CD14-positive monocyte (primary cell): Measurements from ENCODE around the gene IL9. TPM values are rescaled to one million over a fixed set of nuclear protein-coding genes. Genes with fewer than 3 reads are reported as not detected.

Experiments used
- DNase-seq, 3 donors: peaks; one replicate each; pipeline ENCODE4 v3.0.0-alpha.2; 2011 to 2022
- H2AFZ ChIP-seq: 2 replicates; pipeline ENCODE4 v1.6.0; 2012; ENCODE audit warnings: mild to moderate bottlenecking, low read depth, low read length, inconsistent platforms; ENCODE audit not compliant: insufficient read depth, poor library complexity, severe bottlenecking
- H3K27ac ChIP-seq, 2 donors: 1 replicate in 1 of 2; 2 replicates in 1 of 2; pipeline ENCODE4 v1.5.1; 2012 to 2013; ENCODE audit warnings: low read length in 2 of 2, control low read depth in 1 of 2, inconsistent platforms in 1 of 2, low read depth in 1 of 2, mild to moderate bottlenecking in 1 of 2
- H3K27me3 ChIP-seq, 2 donors: one replicate each; pipeline versions ENCODE4 v1.6.0 to v1.6.1; 2011 to 2013; ENCODE audit warnings: low read length in 2 of 2; ENCODE audit not compliant: control insufficient read depth in 2 of 2, insufficient read depth in 2 of 2
- H3K36me3 ChIP-seq, 2 donors: replicated peaks in 1 of 2; 1 replicate in 1 of 2; 2 replicates in 1 of 2; pipeline versions ENCODE4 v1.5.1 to v1.6.1; 2012 to 2013; ENCODE audit warnings: low read length in 2 of 2, control low read depth in 1 of 2, inconsistent platforms in 1 of 2, mild to moderate bottlenecking in 1 of 2; ENCODE audit not compliant: insufficient read depth in 2 of 2, control insufficient read depth in 1 of 2
- H3K4me1 ChIP-seq, 2 donors: 1 replicate in 1 of 2; 2 replicates in 1 of 2; pipeline versions ENCODE4 v1.5.1 to v1.6.1; 2012 to 2013; ENCODE audit warnings: low read length in 2 of 2, control low read depth in 1 of 2, inconsistent platforms in 1 of 2, mild to moderate bottlenecking in 1 of 2, moderate library complexity in 1 of 2; ENCODE audit not compliant: insufficient read depth in 2 of 2, control insufficient read depth in 1 of 2
- H3K4me2 ChIP-seq: replicated peaks from 2 replicates; pipeline ENCODE3; 2012; ENCODE audit warnings: low read length, moderate library complexity, mild to moderate bottlenecking; ENCODE audit not compliant: poor library complexity, severe bottlenecking; ENCODE audit errors: extremely low read depth
- H3K4me3 ChIP-seq, 3 experiments: fragments of 200-600 bp in 1 of 3; sonication (generic) in 1 of 3; replicated peaks in 1 of 3; 1 replicate in 2 of 3; 2 replicates in 1 of 3; pipeline ENCODE4 v1.5.1; 2011 to 2013; ENCODE audit warnings: low read length in 3 of 3, mild to moderate bottlenecking in 3 of 3, control low read depth in 2 of 3, low read depth in 2 of 3, inconsistent platforms in 1 of 3, moderate library complexity in 1 of 3
- H3K79me2 ChIP-seq: 2 replicates; pipeline ENCODE4 v1.6.0; 2012; ENCODE audit warnings: mild to moderate bottlenecking, control low read depth, inconsistent platforms, low read length, moderate library complexity; ENCODE audit not compliant: insufficient read depth
- H3K9ac ChIP-seq: 2 replicates; pipeline ENCODE4 v1.6.0; 2017; ENCODE audit warnings: low read length, mild to moderate bottlenecking; ENCODE audit not compliant: insufficient read depth, poor library complexity, severe bottlenecking
- H3K9me3 ChIP-seq, 2 donors: replicated peaks in 1 of 2; 1 replicate in 1 of 2; 2 replicates in 1 of 2; pipeline versions ENCODE4 v1.5.1 to v1.6.1; 2012 to 2013; ENCODE audit warnings: low read length in 2 of 2, control low read depth in 1 of 2; ENCODE audit not compliant: control insufficient read depth in 1 of 2, insufficient read depth in 1 of 2
- H4K20me1 ChIP-seq: 2 replicates; pipeline ENCODE4 v1.6.0; 2012; ENCODE audit warnings: mild to moderate bottlenecking, low read length, control low read depth, moderate library complexity; ENCODE audit not compliant: insufficient read depth
- H3K27ac Mint-ChIP-seq, 7 donors: one replicate each; pipeline ENCODE4 v1.8.0; 2020; ENCODE audit warnings: mild to moderate bottlenecking in 7 of 7, mixed read lengths in 7 of 7, moderate library complexity in 6 of 7, inconsistent platforms in 2 of 7
- H3K27me3 Mint-ChIP-seq, 3 donors: one replicate each; pipeline ENCODE4 v1.8.0; 2021 to 2022; ENCODE audit warnings: low read depth in 3 of 3, mild to moderate bottlenecking in 3 of 3, mixed read lengths in 3 of 3, moderate library complexity in 3 of 3, inconsistent platforms in 1 of 3
- H3K36me3 Mint-ChIP-seq, 2 donors: one replicate each; pipeline ENCODE4 v1.8.0; 2020; ENCODE audit warnings: mixed read lengths in 2 of 2, inconsistent platforms in 1 of 2, mild to moderate bottlenecking in 1 of 2
- H3K4me1 Mint-ChIP-seq: one replicate; pipeline ENCODE4 v1.8.0; 2020; ENCODE audit warnings: mild to moderate bottlenecking, mixed read lengths
- H3K4me3 Mint-ChIP-seq, 2 donors: one replicate each; pipeline ENCODE4 v1.8.0; 2020; ENCODE audit warnings: mild to moderate bottlenecking in 2 of 2, mixed read lengths in 2 of 2, moderate library complexity in 1 of 2
- H3K9me3 Mint-ChIP-seq, 7 donors: one replicate each; pipeline ENCODE4 v1.8.0; 2020 to 2022; ENCODE audit warnings: mixed read lengths in 7 of 7, mild to moderate bottlenecking in 6 of 7, moderate library complexity in 6 of 7, inconsistent platforms in 2 of 7
- CTCF ChIP-seq: fragments of 200-600 bp; IDR thresholded peaks from one replicate; pipeline ENCODE4 v1.8.0; 2022; ENCODE audit warnings: antibody characterized with exemption, mild to moderate bottlenecking
- WGBS: methylation state at CpG from one replicate; pipeline ENCODE4 v1.1.5; 2013; ENCODE audit warnings: missing lambda C conversion rate; ENCODE audit not compliant: insufficient coverage; 5-methylcytosine and 5-hydroxymethylcytosine counted together
- intact Hi-C, 2 donors: fragments of 100-400 bp; cut with micrococcal nuclease; formaldehyde crosslinking; loops; one replicate each; pipeline versions ENCODE4 v1.15.0 to v1.15.1; 2023
- polyA plus RNA-seq, 3 donors: library from polyadenylated mRNA; depleted of rRNA in 1 of 3; unstranded in 2 of 3; stranded (reverse) in 1 of 3; fragments of 300-500 nt in 2 of 3; fragments of >200 nt in 1 of 3; fragmentation: Illumina TruSeq in 2 of 3; gene quantifications; 1 replicate in 2 of 3; 2 replicates in 1 of 3; pipeline ENCODE4 v1.2.3, GENCODE V29; 2012 to 2021

Gene IL9
- polyA plus RNA-seq, 3 donors: not detected

GRCh38 chr5:135869935-135870334, 25.7 kb downstream of the IL9 start:
- Histone ChIP-seq H3K79me2 (no peaks in the 10 kb centered on the region), H3K4me1 (no peaks in the 10 kb centered on the region), H3K27me3 (no peaks in the 10 kb centered on the region), H2AFZ (no peak overlapping the region), H3K9me3 (no peaks in the 10 kb centered on the region), H3K4me2 (no peak overlapping the region), H4K20me1 (no peaks in the 10 kb centered on the region), H3K4me3 (no peak overlapping the region), H3K9ac (no peak overlapping the region), H3K27ac (no peak overlapping the region), H3K36me3 (no peaks in the 10 kb centered on the region)
- TF ChIP-seq CTCF: no peak
- no peak overlapping the region for H3K4me3 Mint-ChIP-seq
- no peak for DNase-seq
- no peaks in the 10 kb centered on the region for H3K36me3 Mint-ChIP-seq
- no peak overlapping the region for H3K27ac Mint-ChIP-seq
- intact Hi-C loops: no loop called here
- no CpG with 5 or more reads among the region's 3 CpGs for WGBS
- no peaks in the 10 kb centered on the region for H3K9me3 Mint-ChIP-seq
- H3K4me1 Mint-ChIP-seq: no peaks in the 10 kb centered on the region
- H3K27me3 Mint-ChIP-seq: peaks cover 5 to 23% (median 17%) of the 10 kb centered on the region in 3 donors

- Mint-ChIP-seq H3K4me1 (no peaks in the 10 kb centered on the region), H3K36me3 (no peaks in the 10 kb centered on the region), H3K9me3 (no peaks in the 10 kb centered on the region), H3K27ac (no peak overlapping the region), H3K27me3 (peaks cover 5 to 23% (median 15%) of the 10 kb centered on the region in 3 donors), H3K4me3 (no peak overlapping the region)
- no peaks in the 10 kb centered on the region for H3K4me1 ChIP-seq
- no peak overlapping the region for H3K4me3 ChIP-seq
- H4K20me1 ChIP-seq: no peaks in the 10 kb centered on the region
- WGBS: 90% methylated on average over 1 of the region's 2 CpGs
- TF ChIP-seq CTCF: no peak
- no peak overlapping the region for H3K27ac ChIP-seq
- intact Hi-C loops: no loop called here
- no peak overlapping the region for H2AFZ ChIP-seq
- no peaks in the 10 kb centered on the region for H3K36me3 ChIP-seq
- H3K9me3 ChIP-seq: no peaks in the 10 kb centered on the region
- no peak for DNase-seq
- H3K9ac ChIP-seq: no peak overlapping the region
- no peak overlapping the region for H3K4me2 ChIP-seq
- H3K27me3 ChIP-seq: no peaks in the 10 kb centered on the region
- H3K79me2 ChIP-seq: no peaks in the 10 kb centered on the region
Measured at GRCh38 chr5:135869276-135869675, 26.4 kb downstream of the IL9 start.
